Measurements from ENCODE around the gene OBSCN.
A peak's percentile ranks its signal among the peaks of the same experiment; 100 is the strongest.

Gene OBSCN

DNA sequence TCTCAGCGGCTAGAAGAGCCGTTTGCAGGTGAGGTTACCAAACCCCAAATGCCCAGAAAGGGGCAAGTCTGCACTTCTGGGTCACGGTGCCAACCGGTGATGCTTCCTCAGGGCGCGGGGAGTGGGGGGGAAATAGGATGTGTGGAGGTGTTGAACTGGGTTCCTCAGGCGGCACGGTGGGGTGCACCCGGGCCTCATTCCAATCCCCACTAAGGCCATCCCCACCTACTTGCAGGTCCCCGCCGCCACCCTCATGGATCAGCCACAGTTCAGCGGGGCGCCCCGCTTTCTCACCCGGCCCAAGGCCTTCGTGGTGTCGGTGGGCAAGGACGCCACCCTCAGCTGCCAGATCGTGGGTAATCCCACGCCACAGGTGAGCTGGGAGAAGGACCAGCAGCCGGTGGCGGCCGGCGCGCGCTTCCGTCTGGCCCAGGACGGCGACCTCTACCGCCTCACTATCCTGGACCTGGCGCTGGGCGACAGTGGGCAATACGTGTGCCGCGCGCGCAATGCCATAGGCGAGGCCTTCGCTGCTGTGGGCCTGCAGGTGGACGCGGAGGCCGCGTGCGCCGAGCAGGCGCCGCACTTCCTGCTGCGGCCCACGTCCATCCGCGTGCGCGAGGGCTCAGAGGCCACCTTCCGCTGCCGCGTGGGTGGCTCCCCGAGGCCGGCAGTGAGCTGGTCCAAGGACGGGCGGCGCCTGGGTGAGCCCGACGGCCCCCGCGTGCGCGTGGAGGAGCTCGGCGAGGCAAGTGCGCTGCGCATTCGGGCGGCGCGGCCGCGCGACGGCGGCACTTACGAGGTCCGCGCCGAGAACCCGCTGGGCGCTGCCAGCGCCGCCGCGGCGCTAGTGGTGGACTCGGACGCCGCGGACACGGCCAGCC, 3.9 kb downstream of the OBSCN start:
- no peaks in the 10 kb centered on the region for H3K4me1 ChIP-seq
- H3K36me3 ChIP-seq (replicated peaks): no peaks in the 10 kb centered on the region
- no peak for DNase-seq (ENCODE audit: low spot score in 2 of 2)
- H3K9me3 ChIP-seq: no peaks in the 10 kb centered on the region
- no peak overlapping the region for H3K4me3 ChIP-seq
- in situ Hi-C loops (cut with MboI; ENCODE audit: low sequenced_read_pairs): no loop called here
- H3K27me3 ChIP-seq (ENCODE audit: low read depth): no peaks in the 10 kb centered on the region

DNA sequence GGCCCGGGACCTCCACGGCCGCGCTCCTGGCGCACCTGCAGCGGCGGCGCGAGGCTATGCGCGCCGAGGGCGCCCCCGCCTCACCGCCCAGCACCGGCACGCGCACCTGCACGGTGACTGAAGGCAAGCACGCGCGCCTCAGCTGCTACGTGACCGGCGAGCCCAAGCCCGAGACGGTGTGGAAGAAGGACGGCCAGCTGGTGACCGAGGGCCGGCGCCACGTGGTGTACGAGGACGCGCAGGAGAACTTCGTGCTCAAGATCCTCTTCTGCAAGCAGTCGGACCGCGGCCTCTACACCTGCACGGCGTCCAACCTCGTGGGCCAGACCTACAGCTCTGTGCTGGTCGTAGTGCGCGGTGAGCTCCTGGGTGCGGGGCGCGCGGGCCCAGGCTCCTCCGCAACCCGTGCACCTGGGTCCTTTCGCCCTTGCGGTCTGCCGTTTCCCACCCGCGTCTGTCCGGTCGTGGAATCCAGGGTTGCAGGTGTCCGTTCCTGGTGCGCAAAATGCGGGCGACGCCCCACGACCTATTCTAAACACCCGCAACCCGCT, 4.6 kb downstream of the OBSCN start:
- H3K9me3 ChIP-seq: no peaks in the 10 kb centered on the region
- no peaks in the 10 kb centered on the region for H3K36me3 ChIP-seq (replicated peaks)
- no peaks in the 10 kb centered on the region for H3K27me3 ChIP-seq (ENCODE audit: low read depth)
- H3K4me1 ChIP-seq: no peaks in the 10 kb centered on the region
- no peak for DNase-seq (ENCODE audit: low spot score in 2 of 2)
- no peak overlapping the region for H3K4me3 ChIP-seq
- in situ Hi-C loops (cut with MboI; ENCODE audit: low sequenced_read_pairs): no loop called here

DNA sequence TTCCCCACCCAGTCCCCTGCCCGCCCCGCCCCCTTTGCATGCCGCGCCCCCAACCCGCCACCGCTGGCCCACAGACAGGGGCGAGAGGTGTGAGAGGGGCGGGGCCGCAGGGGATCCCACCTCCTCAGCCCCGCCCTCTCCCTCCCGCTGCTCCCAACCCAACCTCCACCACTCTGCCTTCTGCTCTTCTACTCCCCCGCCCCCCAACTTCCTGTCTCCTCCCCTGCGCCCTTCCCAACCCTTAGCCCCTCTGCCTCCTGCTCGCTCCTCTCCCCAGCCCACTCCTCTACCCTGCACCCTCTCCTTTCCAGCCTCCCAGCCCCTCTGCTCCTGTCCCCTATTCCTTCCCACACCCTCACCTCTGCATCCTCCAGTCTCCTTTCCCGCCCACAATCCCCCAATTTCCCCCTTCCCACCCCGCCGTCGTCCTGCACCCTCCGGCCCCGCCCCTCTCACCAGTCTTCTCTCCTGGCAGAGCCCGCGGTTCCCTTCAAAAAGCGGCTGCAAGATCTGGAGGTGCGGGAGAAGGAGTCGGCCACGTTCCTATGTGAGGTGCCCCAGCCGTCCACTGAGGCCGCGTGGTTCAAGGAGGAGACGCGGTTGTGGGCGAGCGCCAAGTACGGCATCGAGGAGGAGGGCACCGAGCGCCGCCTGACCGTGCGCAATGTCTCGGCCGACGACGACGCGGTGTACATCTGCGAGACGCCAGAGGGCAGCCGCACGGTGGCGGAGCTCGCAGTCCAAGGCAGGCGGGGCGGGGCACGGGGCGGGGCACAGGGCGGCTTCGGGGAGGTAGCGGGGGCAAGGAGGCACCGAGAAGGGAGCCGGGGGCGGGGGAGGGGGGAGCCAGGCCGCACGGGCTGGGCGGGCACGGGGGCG, 5.4 kb downstream of the OBSCN start:
- no peaks in the 10 kb centered on the region for H3K27me3 ChIP-seq (ENCODE audit: low read depth)
- in situ Hi-C loops (cut with MboI; ENCODE audit: low sequenced_read_pairs): no loop called here
- H3K4me3 ChIP-seq: peak overlapping the region; percentile 36
- DNase-seq (ENCODE audit: low spot score in 2 of 2): peak; percentile 75 to 96
- H3K4me1 ChIP-seq: no peaks in the 10 kb centered on the region
- no peaks in the 10 kb centered on the region for H3K36me3 ChIP-seq (replicated peaks)
- no peaks in the 10 kb centered on the region for H3K9me3 ChIP-seq

DNA sequence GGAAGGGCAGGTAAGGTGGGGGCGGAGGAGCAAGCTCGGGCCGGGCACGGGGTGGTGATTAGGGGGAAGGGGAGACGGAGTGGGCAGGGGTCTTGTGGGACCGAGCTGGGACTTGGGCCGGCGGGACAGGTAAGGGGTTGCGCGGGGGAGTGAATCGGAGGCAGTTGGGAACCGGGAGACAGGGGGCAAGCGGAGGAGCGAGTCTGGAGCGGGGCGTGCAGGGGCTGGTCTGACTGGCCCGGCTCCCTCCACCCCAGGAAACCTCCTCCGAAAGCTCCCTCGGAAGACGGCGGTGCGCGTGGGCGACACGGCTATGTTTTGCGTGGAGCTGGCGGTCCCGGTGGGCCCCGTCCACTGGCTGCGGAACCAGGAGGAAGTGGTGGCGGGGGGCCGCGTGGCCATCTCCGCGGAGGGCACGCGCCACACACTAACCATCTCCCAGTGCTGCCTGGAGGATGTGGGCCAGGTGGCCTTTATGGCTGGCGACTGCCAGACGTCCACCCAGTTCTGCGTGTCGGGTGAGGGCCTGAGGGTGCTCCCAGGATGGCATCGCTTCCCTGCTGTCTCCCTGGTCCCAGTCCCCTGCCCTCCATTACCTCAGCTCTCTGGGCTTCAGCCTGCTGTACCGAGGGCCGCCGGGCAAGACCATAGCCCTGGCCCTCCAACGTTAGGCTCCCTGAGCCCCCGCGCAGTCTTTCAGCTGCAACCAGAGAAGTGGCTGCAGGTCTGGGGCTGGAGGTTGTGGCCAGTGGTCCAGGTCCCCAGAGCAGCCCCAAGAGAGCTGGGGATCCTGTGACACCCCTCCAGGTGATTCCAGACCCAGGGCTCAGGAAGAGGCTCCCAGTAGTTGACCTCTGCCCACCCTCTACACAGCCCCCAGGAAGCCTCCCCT, 6.3 kb downstream of the OBSCN start:
- H3K27me3 ChIP-seq (ENCODE audit: low read depth): no peaks in the 10 kb centered on the region
- no peak for DNase-seq (ENCODE audit: low spot score in 2 of 2)
- no peaks in the 10 kb centered on the region for H3K4me1 ChIP-seq
- no peaks in the 10 kb centered on the region for H3K36me3 ChIP-seq (replicated peaks)
- in situ Hi-C loops (cut with MboI; ENCODE audit: low sequenced_read_pairs): no loop called here
- peak overlapping the region; percentile 27 for H3K4me3 ChIP-seq
- H3K9me3 ChIP-seq: no peaks in the 10 kb centered on the region

DNA sequence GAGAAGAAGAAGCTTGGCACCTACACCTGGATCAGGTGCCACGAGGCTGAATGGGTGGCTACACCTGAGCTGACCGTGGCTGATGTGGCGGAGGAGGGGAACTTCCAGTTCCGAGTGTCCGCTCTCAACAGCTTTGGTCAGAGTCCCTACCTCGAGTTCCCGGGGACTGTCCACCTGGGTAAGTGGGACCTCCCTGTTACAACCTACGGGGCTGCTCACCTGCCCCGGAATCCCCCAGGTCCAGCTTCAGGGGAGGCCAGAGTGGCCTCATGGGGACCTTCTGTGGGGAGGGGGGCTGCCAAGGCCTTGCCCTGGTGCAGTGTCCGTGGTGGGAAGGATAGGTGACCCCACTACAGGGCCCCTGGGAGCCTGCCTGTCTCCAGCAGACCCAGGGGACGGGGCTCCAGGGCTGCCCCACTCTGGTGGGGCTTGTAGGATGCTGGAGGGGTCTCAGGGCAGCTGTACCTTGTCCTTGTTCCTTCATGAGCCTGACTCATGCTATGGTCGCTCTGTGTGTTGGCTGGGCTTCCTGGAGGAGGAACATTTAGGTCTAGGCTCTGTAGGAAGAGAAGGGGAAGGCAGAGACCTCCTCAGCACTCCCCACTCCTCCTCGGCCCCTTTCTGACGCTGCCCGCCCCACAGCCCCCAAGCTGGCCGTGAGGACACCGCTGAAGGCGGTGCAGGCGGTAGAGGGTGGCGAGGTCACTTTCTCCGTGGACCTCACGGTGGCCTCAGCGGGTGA, 7.2 kb downstream of the OBSCN start:
- in situ Hi-C loops (cut with MboI; ENCODE audit: low sequenced_read_pairs): no loop called here
- Histone ChIP-seq H3K4me1 (no peaks in the 10 kb centered on the region), H3K27me3 (ENCODE audit: low read depth) (no peaks in the 10 kb centered on the region), H3K4me3 (no peak overlapping the region), H3K9me3 (no peaks in the 10 kb centered on the region), H3K36me3 (replicated peaks) (no peaks in the 10 kb centered on the region)
- no peak for DNase-seq (ENCODE audit: low spot score in 2 of 2)

DNA sequence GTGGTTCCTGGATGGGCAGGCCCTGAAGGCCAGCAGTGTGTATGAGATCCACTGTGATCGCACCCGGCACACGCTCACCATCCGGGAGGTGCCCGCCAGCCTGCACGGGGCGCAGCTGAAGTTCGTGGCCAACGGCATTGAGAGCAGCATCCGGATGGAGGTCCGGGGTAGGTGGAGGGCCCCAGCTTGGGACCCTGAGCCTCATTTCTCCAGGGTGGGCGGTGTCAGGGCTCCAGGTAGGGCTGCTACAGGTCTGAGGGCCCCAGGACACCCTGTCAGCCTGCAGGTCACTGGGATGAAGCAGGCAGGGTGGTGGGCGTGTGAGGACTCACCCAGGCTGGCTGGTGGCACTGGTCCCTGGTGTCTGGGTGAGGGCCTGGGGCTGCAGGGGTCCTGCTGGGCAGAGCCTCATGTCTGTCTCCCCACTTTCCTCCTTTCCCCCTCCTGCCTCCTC, 7.8 kb downstream of the OBSCN start:
- no peaks in the 10 kb centered on the region for H3K4me1 ChIP-seq
- in situ Hi-C loops (cut with MboI; ENCODE audit: low sequenced_read_pairs): no loop called here
- H3K9me3 ChIP-seq: no peaks in the 10 kb centered on the region
- no peak for DNase-seq (ENCODE audit: low spot score in 2 of 2)
- H3K27me3 ChIP-seq (ENCODE audit: low read depth): no peaks in the 10 kb centered on the region
- no peaks in the 10 kb centered on the region for H3K36me3 ChIP-seq (replicated peaks)
- no peak overlapping the region for H3K4me3 ChIP-seq

DNA sequence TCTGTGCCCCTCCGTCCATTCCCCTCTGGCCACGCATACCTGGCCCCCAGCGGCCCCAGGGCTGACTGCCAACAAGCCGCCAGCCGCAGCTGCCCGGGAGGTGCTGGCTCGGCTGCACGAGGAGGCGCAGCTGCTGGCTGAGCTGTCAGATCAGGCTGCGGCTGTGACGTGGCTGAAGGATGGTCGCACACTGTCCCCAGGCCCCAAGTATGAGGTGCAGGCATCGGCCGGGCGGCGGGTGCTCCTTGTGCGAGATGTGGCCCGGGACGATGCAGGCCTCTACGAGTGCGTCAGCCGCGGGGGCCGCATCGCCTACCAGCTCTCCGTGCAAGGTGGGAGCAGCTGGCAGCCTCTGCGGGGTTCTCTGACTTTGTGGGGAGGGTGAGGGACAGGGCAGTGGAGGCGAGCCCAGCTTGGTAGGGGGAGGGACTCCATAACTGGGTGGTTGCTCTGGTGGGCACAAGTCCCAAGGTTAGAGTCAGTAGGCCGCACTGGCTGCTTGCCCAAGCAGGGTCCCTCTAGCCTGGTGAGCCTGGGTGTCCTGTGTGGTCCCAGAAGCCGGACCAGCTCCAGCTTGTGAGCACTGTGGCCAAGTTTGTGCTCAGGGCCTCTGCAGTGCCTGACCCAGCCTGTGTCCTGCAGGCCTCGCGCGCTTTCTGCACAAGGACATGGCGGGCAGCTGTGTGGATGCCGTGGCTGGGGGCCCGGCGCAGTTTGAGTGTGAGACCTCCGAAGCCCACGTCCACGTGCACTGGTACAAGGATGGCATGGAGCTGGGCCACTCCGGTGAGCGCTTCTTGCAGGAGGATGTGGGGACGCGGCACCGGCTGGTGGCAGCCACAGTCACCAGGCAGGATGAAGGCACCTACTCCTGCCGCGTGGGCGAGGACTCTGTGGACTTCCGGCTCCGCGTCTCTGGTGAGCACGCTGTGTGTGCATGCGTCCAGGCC, 8.8 kb downstream of the OBSCN start:
- Histone ChIP-seq H3K9me3 (no peaks in the 10 kb centered on the region), H3K27me3 (ENCODE audit: low read depth) (no peaks in the 10 kb centered on the region), H3K36me3 (replicated peaks) (no peaks in the 10 kb centered on the region), H3K4me3 (no peak overlapping the region), H3K4me1 (no peaks in the 10 kb centered on the region)
- in situ Hi-C loops (cut with MboI; ENCODE audit: low sequenced_read_pairs): no loop called here
- no peak for DNase-seq (ENCODE audit: low spot score in 2 of 2)

DNA sequence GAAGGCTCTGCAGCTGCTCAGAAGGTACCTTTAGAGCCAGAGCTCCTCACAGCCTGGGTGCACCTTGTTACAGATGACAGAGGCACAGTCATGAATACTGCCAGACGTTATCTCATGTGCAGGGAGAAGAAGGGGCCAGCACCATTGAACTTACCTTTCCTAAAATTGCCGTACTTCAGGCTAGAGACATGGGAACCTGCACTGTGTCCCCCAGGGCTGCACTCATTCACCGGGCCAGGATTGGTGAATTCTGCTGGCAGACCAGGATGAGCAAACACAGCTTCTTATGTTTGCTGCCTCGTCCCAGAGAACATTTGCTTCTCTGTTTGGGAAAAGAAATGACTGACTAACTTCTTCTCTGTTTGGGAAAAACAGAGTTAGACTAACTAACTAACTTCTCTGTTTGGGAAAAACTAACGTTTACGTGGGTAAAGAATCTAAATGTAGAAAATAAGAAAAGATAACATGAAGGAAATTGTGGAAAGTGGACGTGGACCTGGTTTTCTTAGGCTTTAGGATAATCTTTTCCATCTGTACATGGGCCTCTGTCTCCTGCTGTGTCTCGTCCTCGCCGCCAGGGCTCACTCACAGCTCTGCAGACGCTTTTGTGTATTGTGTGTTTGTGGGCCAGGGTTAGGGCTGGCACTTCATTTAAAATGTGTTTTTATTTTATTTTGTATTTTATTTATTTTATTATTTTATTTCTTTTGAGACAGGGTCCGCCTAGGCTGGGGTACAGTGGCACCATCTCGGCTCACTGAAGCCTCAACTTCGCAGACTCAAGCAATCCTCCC, 9.9 kb downstream of the OBSCN start:
- Histone ChIP-seq H3K4me1 (no peaks in the 10 kb centered on the region), H3K4me3 (no peak overlapping the region), H3K9me3 (no peaks in the 10 kb centered on the region), H3K27me3 (ENCODE audit: low read depth) (no peaks in the 10 kb centered on the region), H3K36me3 (replicated peaks) (no peaks in the 10 kb centered on the region)
- no peak for DNase-seq (ENCODE audit: low spot score in 2 of 2)
- in situ Hi-C loops (cut with MboI; ENCODE audit: low sequenced_read_pairs): no loop called here

DNA sequence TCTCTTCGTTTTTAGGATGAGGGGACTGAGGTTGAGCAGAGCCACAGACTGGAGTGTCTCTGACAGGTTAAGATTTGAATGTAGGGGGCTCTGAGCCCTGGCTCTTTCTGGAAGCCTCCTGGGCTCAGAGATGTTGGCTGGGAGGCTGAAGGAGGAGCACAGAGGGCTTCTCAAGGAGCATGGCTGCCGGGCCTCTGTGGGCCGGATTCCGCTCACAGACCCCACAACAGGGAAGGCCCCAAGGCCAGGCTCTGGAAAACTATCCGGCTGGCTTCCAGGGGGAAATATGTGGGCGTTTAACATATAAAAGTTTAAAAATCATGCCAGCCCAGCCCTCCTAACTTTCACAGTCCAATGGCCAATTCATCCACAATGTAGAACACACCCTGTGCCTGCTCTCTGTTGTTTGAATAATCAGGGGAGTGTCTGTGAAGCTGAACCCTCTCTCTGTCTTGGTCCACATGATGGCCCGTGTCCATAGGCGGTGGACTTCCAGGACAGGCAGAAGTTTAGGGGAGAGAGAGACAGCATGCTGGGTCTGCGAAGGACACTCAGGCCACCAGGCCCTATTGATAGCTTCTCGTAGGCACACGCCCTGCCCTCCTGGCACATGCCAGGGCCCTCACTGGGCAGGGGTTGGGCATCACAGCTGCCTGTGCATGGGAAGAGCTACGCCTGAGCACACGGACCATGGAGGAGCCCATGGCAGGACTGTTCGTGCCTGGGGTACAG, 10.8 kb downstream of the OBSCN start:
- Histone ChIP-seq H3K4me1 (no peaks in the 10 kb centered on the region), H3K9me3 (no peaks in the 10 kb centered on the region), H3K27me3 (ENCODE audit: low read depth) (no peaks in the 10 kb centered on the region), H3K4me3 (no peak overlapping the region), H3K36me3 (replicated peaks) (no peaks in the 10 kb centered on the region)
- in situ Hi-C loops (cut with MboI; ENCODE audit: low sequenced_read_pairs): no loop called here
- DNase-seq (ENCODE audit: low spot score in 2 of 2): no peak

DNA sequence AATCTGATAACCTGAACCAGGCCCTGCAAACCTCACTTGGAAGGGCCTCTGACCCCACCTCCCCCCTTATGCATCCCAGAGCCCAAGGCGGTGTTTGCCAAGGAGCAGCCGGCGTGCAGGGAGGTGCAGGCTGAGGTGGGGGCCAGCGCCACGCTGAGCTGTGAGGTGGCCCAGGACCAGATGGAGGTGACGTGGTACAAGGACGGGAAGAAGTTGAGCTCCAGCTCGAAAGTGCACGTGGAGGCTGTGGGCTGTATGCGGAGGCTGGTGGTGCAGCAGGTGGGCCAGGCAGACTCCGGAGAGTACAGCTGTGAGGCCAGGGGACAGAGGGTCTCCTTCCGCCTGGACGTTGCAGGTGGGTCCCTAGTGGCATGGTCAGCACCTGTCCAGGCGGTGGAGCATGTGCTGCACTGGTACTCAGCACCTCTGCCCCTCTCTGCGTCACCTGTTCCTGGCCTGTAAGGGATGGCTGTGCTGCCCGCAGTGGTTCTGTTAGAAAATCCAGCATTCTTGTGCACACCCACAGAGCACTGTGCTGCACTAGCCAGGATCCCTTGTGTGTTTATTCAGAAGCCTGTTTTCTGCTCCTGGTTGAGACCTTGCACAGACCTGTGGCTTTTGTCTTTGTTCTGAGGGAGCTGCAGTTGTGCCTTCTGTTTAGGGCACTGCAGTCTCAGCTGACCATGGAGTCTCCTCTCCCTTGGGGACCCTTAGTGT, 11.6 kb downstream of the OBSCN start:
- Histone ChIP-seq H3K4me3 (no peak overlapping the region), H3K9me3 (no peaks in the 10 kb centered on the region), H3K4me1 (no peaks in the 10 kb centered on the region), H3K36me3 (replicated peaks) (no peaks in the 10 kb centered on the region), H3K27me3 (ENCODE audit: low read depth) (no peaks in the 10 kb centered on the region)
- in situ Hi-C loops (cut with MboI; ENCODE audit: low sequenced_read_pairs): no loop called here
- DNase-seq (ENCODE audit: low spot score in 2 of 2): no peak
